ENCODE results near the gene BMPER.

BMPER gene

GRCh38 chr7:33905389-33906032 is at the start of gene BMPER:
BMPER (plus strand) TSS chr7:33905539; CDS start chr7:33905614, 75 bp downstream.
- DNase-seq = no peak

GRCh38 chr7:33861947-33862346 is 43.4 kb upstream of the BMPER start:
- DNase-seq = no peak

DNA sequence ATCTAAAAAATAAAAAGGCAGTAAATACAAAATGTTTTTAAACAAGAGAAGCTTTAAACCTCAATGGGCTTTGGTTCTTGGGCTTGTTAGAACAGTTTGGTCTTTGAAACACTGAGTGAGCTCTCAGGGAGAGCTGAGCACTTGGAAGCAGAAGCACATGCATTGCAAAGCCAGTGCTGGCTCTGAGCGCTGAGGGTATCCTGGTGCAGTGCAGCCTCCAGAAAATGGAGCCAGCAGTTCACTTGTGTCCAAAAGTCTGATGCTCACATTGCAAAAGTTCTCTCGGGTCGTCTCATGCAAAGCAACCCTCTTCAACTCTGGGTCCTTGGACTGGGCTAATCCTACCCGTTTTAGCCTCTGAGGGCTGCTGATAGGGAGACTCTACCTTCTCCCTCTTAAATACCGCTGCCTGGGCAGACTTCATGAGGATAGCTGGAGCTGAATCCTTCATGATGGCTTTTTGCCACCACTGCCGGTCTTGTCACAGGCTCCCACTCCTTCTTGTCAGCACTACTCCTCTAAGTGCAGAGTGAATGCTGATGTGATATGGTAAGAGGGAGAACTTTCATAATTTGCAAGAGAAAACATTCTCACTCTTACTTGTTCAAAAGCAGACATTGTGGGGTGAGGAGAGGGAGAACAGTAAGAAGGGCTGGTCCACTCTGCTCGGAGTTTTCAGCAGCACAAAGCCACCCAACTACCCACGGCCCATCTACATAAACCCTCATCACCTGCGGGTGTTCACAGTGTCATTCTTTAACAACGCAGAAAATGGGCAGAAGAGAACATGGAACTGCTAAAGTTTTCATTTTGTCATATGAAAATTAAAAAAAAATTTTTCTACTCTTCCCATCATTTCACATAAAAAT is 42.2 kb upstream of the BMPER start:
- DNase-seq = no peak

GRCh38 chr7:33868166-33868565 is 37.2 kb upstream of the BMPER start:
- DNase-seq = no peak

DNA sequence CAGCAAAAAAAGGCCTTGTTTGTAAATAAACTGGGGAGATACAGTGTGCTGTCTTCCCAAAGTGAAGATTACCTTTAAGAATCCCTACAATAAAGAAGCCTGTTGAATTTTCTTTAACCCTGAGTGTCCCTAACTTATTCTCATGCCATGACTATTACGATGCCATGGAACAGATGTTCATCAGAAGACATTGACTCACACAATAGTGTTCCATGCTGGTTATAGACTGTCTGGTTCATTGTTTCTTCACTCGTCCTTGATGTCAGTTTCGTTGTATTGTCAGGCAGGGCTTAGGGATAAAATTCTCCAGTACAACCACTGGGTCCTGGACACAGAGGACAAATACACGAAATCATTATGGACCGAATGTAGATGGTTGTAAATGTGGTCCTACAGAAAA is 36.2 kb upstream of the BMPER start:
- no peak for DNase-seq

GRCh38 chr7:33870120-33870519 is 35.2 kb upstream of the BMPER start:
- no peak for DNase-seq

DNA sequence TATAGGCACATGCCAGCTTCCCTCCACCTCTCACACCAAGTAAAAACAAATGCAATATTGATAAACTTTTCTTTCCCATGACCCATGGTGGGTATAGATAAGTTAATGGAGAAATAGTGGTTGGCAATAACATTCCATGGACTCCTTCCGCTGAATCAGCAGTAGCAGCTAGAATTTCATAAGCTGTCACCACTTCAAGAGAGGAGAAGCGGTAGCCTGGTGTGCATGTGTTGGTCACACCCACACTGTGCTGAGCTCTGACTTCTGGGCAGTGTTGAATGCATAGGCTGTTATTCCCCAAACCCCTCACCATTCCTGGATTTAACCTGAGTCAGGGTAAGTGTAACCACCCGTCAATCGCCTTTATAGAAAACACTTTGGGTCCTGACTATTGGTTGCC is 32.5 kb upstream of the BMPER start:
- DNase-seq = no peak

GRCh38 chr7:33873518-33873917 is 31.8 kb upstream of the BMPER start:
- DNase-seq = no peak

DNA sequence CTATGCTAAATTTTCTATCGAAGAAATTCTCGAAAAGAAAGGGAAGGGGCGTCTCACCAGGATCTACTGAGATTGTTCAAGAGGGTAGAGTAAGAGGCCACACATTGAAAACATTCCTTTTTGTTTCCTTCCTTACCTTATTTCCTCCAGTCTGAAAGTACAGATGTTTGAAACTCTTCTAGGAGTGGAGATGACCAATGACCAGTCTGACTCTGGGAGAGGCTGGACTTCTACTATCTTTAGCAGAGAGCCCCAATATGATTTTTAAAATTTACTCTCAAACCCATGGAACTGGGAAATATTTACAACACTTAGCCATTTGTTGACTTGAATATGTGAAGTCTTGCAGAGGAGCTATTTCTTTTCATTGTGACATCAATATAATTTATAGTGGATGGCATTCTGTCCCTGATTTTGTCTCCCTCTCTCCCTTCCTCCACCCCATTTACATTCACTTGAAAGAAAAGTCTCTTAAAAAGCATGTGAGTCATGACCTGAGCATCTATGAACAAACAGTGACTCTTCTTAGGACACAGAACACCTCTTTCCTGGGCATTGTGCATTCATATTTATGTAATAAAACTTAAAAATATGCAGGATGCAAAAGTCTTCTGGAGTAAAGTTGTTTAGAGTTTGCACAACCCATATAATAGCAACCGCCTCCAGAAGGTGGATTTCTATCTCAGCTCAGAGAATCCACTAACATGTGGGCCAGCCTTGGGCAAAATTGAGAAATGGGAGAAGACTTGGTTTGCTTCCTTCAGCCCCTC is 31.2 kb upstream of the BMPER start:
- DNase-seq = no peak

GRCh38 chr7:33874943-33875342 is 30.4 kb upstream of the BMPER start:
- DNase-seq = no peak

GRCh38 chr7:33876596-33877274 is 28.6 kb upstream of the BMPER start:
- DNase-seq = no peak

DNA sequence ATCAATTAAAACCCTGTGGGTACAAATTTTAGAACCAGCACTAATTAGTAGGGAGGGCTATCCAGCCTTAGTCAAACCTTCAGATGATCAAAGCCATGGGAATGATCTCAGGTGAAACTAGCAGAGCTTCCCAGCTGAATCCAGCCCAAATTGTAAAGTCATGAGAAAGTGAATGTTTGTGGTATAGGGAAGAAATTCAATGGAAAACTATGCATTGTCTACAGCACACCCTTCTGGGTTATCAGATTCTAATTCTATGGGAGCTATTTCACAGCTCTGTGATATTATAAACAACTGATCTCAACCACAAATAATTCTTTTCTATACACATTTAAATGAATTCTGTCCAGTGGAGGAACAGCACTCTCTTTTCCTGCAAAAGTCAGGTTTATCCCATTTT is 24.6 kb upstream of the BMPER start:
- no peak for DNase-seq

DNA sequence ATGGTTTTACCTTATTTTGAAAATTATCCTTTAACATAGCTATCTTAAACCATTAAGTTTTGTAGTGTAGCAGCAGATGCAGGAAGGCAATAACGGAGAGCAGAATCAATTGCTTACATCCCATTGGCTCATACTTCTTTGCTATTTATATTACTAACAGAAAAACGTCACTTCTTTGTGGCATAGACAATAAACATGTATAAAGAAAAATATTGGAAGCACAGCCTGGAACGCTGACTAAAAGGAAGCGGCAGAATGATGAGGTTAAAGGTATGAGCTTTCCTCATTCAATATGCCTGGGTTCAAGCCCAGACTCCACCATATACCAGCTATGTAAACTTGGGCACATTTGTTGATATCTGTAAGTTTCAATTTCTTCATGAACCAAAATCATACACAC is 24.0 kb upstream of the BMPER start:
- no peak for DNase-seq

DNA sequence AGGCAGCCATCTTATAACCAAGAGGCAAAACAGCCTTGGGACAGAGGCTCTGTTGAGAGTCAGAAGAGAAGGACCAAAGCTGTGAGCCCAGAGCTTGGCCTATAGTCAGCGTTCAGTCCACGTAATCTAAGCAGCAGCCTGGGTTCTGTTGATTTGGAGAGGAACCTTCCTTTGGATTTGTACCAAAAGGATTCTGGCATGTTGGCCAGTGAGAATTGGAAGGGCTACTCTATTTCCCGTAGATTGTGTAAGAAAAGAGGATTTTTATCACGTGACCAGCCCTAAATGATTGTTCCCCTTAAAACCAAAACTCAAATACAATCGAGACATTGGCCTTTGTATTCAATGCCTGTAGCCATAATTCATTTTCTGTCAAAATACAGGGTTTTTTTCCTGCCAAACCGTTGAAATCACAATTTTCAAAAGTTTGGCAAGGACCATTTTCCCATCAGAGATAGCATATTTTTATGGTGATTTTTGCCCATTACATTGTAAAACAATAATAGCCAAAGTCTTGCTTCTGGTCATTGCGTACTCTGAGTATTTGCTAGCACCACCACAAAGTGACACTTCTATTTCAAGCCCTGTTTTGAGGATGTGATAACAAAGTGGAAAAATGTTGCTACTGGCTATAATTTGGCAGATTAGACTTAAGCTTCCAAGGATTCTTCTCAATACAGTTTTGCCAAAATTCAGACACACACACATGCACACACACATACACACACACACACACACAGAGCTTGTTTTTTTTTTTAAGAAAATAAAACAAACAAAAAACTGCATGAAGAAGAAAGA is 23.1 kb upstream of the BMPER start:
- DNase-seq = no peak

DNA sequence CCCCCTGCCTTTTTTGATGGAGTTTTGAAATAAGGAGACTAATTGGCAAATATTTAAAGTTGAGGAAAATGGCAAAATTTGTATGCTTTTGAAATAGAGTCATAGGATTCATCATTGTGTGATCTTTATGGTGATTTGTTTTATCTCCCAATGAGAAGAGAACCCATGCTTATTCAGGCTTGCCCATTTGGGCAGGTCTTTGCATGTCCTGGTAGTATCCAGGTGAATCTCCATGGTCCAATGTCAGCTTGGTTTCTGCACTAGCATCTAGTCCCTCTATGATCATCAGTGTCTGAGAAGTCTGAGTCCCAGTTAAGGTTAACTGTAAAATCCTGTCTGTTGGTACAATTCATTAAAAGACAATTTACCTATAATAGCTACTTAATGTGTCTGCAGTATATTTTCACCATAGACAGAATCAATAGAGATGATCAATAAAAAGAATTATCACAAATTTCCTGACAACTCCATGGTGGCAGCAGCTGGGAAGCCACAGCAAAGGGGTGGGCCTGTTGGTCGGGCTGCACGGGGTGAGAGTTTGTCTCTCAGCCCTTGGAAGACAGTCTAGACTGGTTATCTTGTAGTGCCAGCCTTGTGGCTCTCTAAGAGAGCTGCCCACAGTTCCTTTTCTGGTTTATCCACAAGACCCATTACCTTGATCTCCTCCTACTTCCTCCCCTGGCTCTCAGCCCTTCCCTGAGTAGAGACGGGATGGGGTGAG is 22.2 kb upstream of the BMPER start:
- no peak for DNase-seq

GRCh38 chr7:33883671-33883965 is 21.7 kb upstream of the BMPER start:
- no peak for DNase-seq

DNA sequence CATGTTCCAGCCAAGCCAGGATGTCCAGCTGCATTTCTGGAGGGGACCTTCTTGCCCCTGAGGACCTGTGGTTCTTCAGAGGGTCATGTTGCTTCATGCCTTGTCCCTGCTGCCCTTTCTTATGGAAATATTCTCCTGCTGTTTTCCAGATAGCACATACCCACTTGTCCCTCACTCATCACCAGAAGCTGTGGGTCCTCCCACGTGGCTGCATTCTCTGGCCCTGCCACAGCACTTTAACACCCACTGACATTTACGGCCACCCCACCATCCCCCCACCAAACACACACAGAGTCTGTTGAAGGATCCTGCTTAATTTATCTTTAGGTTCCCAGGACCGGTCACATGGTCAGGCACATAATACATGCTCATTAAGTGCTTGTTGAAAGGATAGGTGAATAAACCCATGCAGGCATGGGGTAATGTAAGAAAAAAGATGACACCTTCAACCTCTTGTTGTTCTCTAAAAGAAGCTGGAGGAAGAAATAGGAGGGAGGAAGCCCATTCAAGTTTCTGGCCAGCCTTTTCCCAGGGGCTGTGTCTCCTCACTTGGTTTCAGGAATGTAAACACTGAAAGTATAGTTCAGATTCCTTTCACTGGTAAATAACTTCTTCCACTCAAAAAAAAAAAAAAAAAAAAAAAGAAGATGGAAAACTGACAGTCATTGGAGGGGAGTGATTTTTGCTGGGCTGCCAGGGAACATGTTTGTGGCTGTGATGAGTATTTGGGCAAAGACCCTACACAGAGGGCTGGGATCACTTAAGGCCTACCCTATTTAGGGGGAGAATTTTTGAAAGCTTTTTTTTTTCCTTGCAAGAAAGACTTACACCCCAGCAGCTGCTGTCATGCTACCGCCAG is 19.8 kb upstream of the BMPER start:
- DNase-seq = no peak

DNA sequence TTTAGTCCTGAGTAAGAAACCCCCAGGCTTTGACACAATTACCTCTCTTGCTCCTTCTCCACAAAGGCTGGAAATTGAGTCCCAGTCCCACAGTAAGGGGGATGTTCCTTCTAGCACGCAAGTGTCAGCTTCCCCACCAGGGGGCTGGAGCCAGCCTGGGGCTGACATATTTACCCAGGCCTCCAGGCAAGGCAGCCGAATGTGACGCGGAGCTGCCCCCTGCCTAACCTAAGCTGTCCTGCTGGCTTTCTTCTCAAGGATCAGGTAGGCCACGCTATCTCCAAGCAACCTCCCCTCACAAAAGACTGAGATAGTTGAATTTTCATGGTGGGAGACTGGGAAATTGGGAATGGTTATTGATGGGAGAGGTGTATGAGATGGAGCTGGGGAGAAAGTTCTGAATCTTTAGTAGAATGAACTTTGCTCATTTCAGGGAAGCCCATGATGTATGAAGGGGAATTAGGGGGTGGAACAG is 19.2 kb upstream of the BMPER start:
- no peak for DNase-seq

- DNase-seq = no peak
Observed at GRCh38 chr7:33887266-33887975, 17.9 kb upstream of the BMPER start.

DNA sequence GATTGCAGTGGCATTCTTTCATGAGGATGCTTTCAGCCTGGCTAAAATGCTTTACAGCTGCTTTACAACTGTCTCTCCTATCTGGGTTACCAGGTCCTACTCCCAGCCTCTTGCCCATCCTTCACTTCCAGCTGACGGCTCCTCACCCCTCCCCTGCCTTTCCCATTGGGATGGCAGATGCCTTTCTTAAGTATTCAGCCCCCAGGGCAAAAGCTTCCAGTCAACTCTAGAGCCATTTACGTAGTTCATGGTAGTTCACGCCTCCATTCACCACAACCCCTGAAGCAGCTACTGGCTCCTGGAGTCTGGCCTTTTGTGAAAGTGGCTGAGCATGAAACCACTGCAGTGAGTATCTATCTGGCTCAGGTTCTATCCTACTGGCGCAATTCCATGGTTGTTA is 17.2 kb upstream of the BMPER start:
- no peak for DNase-seq

Data from activated CD4-positive, alpha-beta T cell treated with anti-CD3 and anti-CD28 coated beads, Interleukin-2, amount 50 U/mL, for 4 hours (primary cell).